Psoas muscle (tissue), 8 donors: ENCODE measurements around the gene DOCK6. TPM values are rescaled to one million over a fixed set of nuclear protein-coding genes. Genes with fewer than 3 reads are reported as not detected.

Source experiments
- ATAC-seq, 4 donors: fragments of 200-7000 bp; cut with Tn5 transposase; one replicate each; pipeline ENCODE4 v1.9.1; 2020; ENCODE audit warnings: moderate library complexity in 3 of 4, mild to moderate bottlenecking in 2 of 4
- DNase-seq, 2 donors: peaks; one replicate each; pipeline ENCODE4 v3.0.0-alpha.2; 2020
- H3K27ac ChIP-seq: fragments of 200-600 bp; one replicate; pipeline ENCODE4 v1.8.0; 2022
- H3K27me3 ChIP-seq, 3 donors: fragments of 200-600 bp in 1 of 3; one replicate each; pipeline versions ENCODE4 v1.6.1 to v1.8.0; 2013 to 2022; ENCODE audit warnings: low read length in 2 of 3, mild to moderate bottlenecking in 2 of 3, moderate library complexity in 1 of 3; ENCODE audit not compliant: insufficient read depth in 3 of 3
- H3K36me3 ChIP-seq, 2 donors: fragments of 200-600 bp in 1 of 2; one replicate each; pipeline versions ENCODE4 v1.6.1 to v1.8.0; 2013 to 2022; ENCODE audit warnings: low read depth in 1 of 2, mild to moderate bottlenecking in 1 of 2, moderate library complexity in 1 of 2; ENCODE audit not compliant: insufficient read depth in 1 of 2
- H3K4me1 ChIP-seq: fragments of 200-600 bp; one replicate; pipeline ENCODE4 v1.8.0; 2022
- H3K4me3 ChIP-seq: fragments of 200-600 bp; one replicate; pipeline ENCODE4 v1.8.0; 2022; ENCODE audit warnings: mild to moderate bottlenecking
- H3K9me3 ChIP-seq: fragments of 200-600 bp; one replicate; pipeline ENCODE4 v1.8.0; 2022
- CTCF ChIP-seq: fragments of 200-600 bp; IDR thresholded peaks from one replicate; pipeline ENCODE4 v1.8.0; 2022; ENCODE audit warnings: antibody characterized with exemption
- WGBS, 3 donors: extraction: QIAGEN DNeasy Blood & Tissue Kit; methylation state at CpG; one replicate each; pipeline versions ENCODE4 v1.1.6 to v1.1.7; 2013; 5-methylcytosine and 5-hydroxymethylcytosine counted together
- intact Hi-C, 2 donors: fragments of 100-400 bp; cut with DNase I; formaldehyde crosslinking; loops; one replicate each; pipeline versions ENCODE4 v1.11.0 to v1.14.2; 2022
- polyA plus RNA-seq, 3 donors: library from polyadenylated mRNA; stranded (reverse); fragments of 200-250 nt; gene quantifications; one replicate each; pipeline ENCODE4 v1.2.3, GENCODE V29; 2013
- total RNA-seq, 4 donors: library from RNA; stranded (reverse); fragmentation: NEBNext Ultra II Directional in 2 of 4; extraction: Animal tissue kit (Norgen Biotek cat#: 25700) in 2 of 4; gene quantifications; one replicate each; pipeline versions ENCODE4 v1.2.1 to v1.2.4, GENCODE V29; 2021 to 2023
- donor health status: healthy with polysubstance abuse.
- donor health status: DM: no; HTN: no; CAD: no; lungs with moderate emphysema.
- donor health status: Bipolar disorder and iron deficiency.
- donor health status: healthy.
- donor health status: DM: yes; HTN: yes; CAD: no.
- donor health status: DM: no; HTN: no; CAD: no.
- donor health status: DM: no; HTN: no; CAD: no.
- donor health status: DM: yes; HTN: yes; CAD: no.

The DOCK6 gene
- total and polyA plus RNA-seq, 7 donors = 8.7 to 27.1 (median 15.3) TPM

GRCh38 chr19:11196406-11197287 lies 65.7 kb downstream of the DOCK6 start:
- H3K27me3 ChIP-seq = no peaks in the 10 kb centered on the region
- peaks cover 16% of the 10 kb centered on the region for H3K4me1 ChIP-seq
- no peaks in the 10 kb centered on the region for H3K9me3 ChIP-seq
- peaks cover 0 to 25% of the 10 kb centered on the region in 2 donors for H3K36me3 ChIP-seq
- ATAC-seq (peak; percentile 19 to 55 (median 42)), DNase-seq (peak; percentile 55 to 71)
- H3K27ac ChIP-seq = peak overlapping the region; percentile 84
- peak overlapping the region; percentile 76 for H3K4me3 ChIP-seq
- WGBS, 3 donors = 14 to 24% (median 14%) methylated on average over 29 to 47 of the region's 47 CpGs
- no peak for TF ChIP-seq CTCF
- intact Hi-C loops = no loop called here

- TF ChIP-seq CTCF = no peak
These were observed 66.6 kb downstream of the DOCK6 start for GRCh38 chr19:11195681-11196080.

GRCh38 chr19:11194656-11195558 lies 67.4 kb downstream of the DOCK6 start:
- Histone ChIP-seq H3K36me3 (peaks cover 0 to 26% of the 10 kb centered on the region in 2 donors), H3K27me3 (no peaks in the 10 kb centered on the region), H3K27ac (peak overlapping the region; percentile 58), H3K4me3 (peak overlapping the region; percentile 76), H3K4me1 (peaks cover 23% of the 10 kb centered on the region), H3K9me3 (no peaks in the 10 kb centered on the region)
- ATAC-seq (no peak), DNase-seq (peak in 1 of 2 donors; percentile 66)
- intact Hi-C loops = no loop called here
- no peak for TF ChIP-seq CTCF
- 33 to 39% (median 37%) methylated on average over 18 to 20 of the region's 20 CpGs for WGBS, 3 donors

More at GRCh38 chr19:11195681-11196080, 66.6 kb downstream of the DOCK6 start:
- ATAC-seq (no peak), DNase-seq (no peak)
- peaks cover 16% of the 10 kb centered on the region for H3K4me1 ChIP-seq
- H3K27me3 ChIP-seq = no peaks in the 10 kb centered on the region
- peaks cover 0 to 23% of the 10 kb centered on the region in 2 donors for H3K36me3 ChIP-seq
- H3K9me3 ChIP-seq = no peaks in the 10 kb centered on the region
- WGBS, 3 donors = 66 to 69% (median 67%) methylated on average over 12 of the region's 12 CpGs
- peak overlapping the region; percentile 76 for H3K4me3 ChIP-seq
- intact Hi-C loops = no loop called here
- no peak overlapping the region for H3K27ac ChIP-seq

GRCh38 chr19:11194173-11194572 lies 68.2 kb downstream of the DOCK6 start:
- Histone ChIP-seq H3K27ac (peak overlapping the region; percentile 46), H3K9me3 (no peaks in the 10 kb centered on the region), H3K4me3 (peak overlapping the region; percentile 76), H3K36me3 (peaks cover 0 to 26% of the 10 kb centered on the region in 2 donors), H3K4me1 (peaks cover 27% of the 10 kb centered on the region), H3K27me3 (no peaks in the 10 kb centered on the region)
- ATAC-seq (no peak), DNase-seq (no peak)
- TF ChIP-seq CTCF = no peak
- intact Hi-C loops = no loop called here
- WGBS, 3 donors = 66 to 81% (median 70%) methylated on average over 8 of the region's 8 CpGs
